ENCODE data around the gene SCYGR2. TPM values are rescaled to one million over a fixed set of nuclear protein-coding genes. Genes with fewer than 3 reads are reported as not detected.
"Not testable (repeated sequence)": the region's sequence is repeated elsewhere in the genome, so short reads cannot be mapped to it uniquely, and the experiment has no call there.

The SCYGR2 gene, protein sequence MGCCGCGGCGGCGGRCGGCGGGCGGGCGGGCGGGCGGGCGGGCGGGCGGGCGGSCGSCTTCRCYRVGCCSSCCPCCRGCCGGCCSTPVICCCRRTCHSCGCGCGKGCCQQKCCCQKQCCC
- total RNA-seq (2014; rRNA removed; shearing (Covaris generic)) (not detected in 2 replicates), total RNA-seq (2022) (not detected in 2 replicates), Bru-seq, nascent RNA (not detected), BruChase-seq, experiment 1, labeled RNA remaining after a 6-hour chase (not detected), BruChase-seq, experiment 2, labeled RNA remaining after a 2-hour chase (not detected)
- long read RNA-seq = 0 reads

DNA sequence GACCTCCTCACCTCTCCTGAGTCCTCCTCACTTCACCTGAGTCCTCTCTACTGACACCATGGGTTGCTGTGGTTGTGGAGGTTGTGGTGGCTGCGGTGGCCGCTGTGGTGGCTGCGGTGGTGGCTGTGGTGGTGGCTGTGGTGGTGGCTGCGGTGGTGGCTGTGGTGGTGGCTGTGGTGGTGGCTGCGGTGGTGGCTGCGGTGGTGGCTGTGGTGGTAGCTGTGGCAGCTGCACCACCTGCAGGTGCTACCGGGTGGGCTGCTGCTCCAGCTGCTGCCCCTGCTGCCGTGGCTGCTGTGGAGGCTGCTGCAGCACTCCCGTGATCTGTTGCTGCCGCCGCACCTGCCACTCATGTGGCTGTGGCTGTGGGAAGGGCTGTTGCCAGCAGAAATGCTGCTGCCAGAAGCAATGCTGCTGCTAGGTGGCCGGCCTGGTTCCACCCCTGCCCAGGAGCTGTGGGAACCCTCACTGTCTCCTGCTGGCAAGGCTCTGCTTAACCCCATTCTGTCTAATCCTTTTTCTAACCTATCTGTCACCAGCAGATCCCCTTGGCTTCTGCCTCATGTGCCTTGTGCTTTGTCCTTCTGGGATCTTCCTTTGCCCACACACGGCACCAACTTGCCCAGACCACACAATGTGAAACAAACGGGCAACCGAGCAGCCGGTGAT is at the start of gene SCYGR2:
SCYGR2 (plus strand) TSS at position 59 of the 669 bp plus-strand sequence; CDS start at position 59, 0 bp downstream.
- CTCF ChIA-PET (ENCODE audit: unreplicated experiment); POLR2A ChIA-PET; H3K36me3 ChIP-seq (ENCODE audit: insufficient read depth, low read length); H3K79me2 ChIP-seq (ENCODE audit: insufficient read depth, low read depth, low read length); H3K27ac ChIP-seq (ENCODE audit: low read depth, low read length, poor library complexity, severe bottlenecking); BruUV-seq (replicated peaks); DNase-seq (ENCODE audit: low spot score); H3K4me1 ChIP-seq (ENCODE audit: insufficient read depth, low read length, poor library complexity, severe bottlenecking); H3K9me3 ChIP-seq (ENCODE audit: low read length); H3K4me3 ChIP-seq (ENCODE audit: low read depth, low read length, poor library complexity, severe bottlenecking); H3K9me2 ChIP-seq (ENCODE audit: insufficient read depth, low read length); intact Hi-C loops (cut with micrococcal nuclease; ENCODE audit: unreplicated experiment); H4K20me1 ChIP-seq (ENCODE audit: insufficient read depth, low read length); H2AFZ ChIP-seq (ENCODE audit: low read length); H3K4me2 ChIP-seq (ENCODE audit: low read length): not testable (repeated sequence)

DNA sequence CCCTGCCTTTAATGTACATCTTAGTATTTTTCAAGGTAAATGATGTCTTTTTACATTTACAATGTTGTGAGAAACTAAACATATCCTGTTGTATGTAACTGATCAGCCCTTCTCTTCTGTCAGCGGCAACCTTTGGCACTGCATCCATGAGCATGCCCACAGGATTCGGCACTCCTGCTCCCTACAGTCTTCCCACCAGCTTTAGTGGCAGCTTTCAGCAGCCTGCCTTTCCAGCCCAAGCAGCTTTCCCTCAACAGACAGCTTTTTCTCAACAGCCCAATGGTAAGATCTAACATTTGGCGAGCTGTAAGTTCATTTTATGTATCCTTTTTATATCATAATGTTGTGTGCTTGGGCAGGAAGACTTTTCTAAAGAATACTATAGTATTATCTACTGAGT is 46.9 kb upstream of the SCYGR2 start:
- no peak for DNase-seq (ENCODE audit: low spot score)
- no peaks in the 10 kb centered on the region for H3K9me2 ChIP-seq (ENCODE audit: insufficient read depth, low read length)
- BruUV-seq (replicated peaks) = no TSS peak
- ChIA-PET CTCF (ENCODE audit: unreplicated experiment) (no interaction called here), POLR2A (interaction anchor here (0.6 to 0.7 kb wide), 2 partner anchors 9 to 212 kb away, joined by 4 read pairs; no protein-coding TSS in a partner anchor)
- no peaks in the 10 kb centered on the region for H3K4me1 ChIP-seq (ENCODE audit: insufficient read depth, low read length, poor library complexity, severe bottlenecking)
- no peak overlapping the region for H3K4me3 ChIP-seq (ENCODE audit: low read depth, low read length, poor library complexity, severe bottlenecking)
- H4K20me1 ChIP-seq (ENCODE audit: insufficient read depth, low read length) = no peaks in the 10 kb centered on the region
- H3K4me2 ChIP-seq (ENCODE audit: low read length) = no peak overlapping the region
- intact Hi-C loops (cut with micrococcal nuclease; ENCODE audit: unreplicated experiment) = no loop called here
- peaks cover 58% of the 10 kb centered on the region; the same call in 1 of the 2 replicates for H3K36me3 ChIP-seq (ENCODE audit: insufficient read depth, low read length)
- no peak overlapping the region for H2AFZ ChIP-seq (ENCODE audit: low read length)
- TF ChIP-seq EZH2phosphoT487 (IDR thresholded peaks at IDR 0.05; ENCODE audit: borderline replicate concordance, low read depth, low read length) = no peak
- TF ChIP-seq, protein P1, sequence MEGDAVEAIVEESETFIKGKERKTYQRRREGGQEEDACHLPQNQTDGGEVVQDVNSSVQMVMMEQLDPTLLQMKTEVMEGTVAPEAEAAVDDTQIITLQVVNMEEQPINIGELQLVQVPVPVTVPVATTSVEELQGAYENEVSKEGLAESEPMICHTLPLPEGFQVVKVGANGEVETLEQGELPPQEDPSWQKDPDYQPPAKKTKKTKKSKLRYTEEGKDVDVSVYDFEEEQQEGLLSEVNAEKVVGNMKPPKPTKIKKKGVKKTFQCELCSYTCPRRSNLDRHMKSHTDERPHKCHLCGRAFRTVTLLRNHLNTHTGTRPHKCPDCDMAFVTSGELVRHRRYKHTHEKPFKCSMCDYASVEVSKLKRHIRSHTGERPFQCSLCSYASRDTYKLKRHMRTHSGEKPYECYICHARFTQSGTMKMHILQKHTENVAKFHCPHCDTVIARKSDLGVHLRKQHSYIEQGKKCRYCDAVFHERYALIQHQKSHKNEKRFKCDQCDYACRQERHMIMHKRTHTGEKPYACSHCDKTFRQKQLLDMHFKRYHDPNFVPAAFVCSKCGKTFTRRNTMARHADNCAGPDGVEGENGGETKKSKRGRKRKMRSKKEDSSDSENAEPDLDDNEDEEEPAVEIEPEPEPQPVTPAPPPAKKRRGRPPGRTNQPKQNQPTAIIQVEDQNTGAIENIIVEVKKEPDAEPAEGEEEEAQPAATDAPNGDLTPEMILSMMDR (conservative IDR thresholded peaks at IDR 0.05; ENCODE audit: low read length) = no peak
- no peak overlapping the region for H3K27ac ChIP-seq (ENCODE audit: low read depth, low read length, poor library complexity, severe bottlenecking)
- H3K79me2 ChIP-seq (ENCODE audit: insufficient read depth, low read depth, low read length) = no peaks in the 10 kb centered on the region
- no peaks in the 10 kb centered on the region for H3K9me3 ChIP-seq (ENCODE audit: low read length)

DNA sequence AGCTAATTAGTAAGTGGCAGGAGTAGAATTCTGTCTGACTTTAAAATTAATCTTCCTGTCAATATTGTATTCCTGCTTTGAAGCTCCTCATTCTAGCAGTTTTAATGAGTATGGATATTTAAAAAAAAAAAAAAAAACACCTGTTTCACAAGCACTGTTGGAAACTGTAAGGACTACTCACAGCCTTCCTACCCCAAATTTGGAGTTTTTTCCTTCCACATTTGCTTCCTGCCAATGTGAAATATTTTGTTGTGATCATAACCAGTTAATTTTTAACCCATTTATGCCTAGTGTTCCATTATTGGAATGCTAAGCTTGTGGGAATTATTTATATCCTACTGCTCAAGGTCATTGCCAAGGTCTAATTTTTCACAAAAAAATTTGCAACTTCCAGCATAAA is 36.1 kb upstream of the SCYGR2 start:
- DNase-seq (ENCODE audit: low spot score) = no peak
- no peak overlapping the region for H3K27ac ChIP-seq (ENCODE audit: low read depth, low read length, poor library complexity, severe bottlenecking)
- intact Hi-C loops (cut with micrococcal nuclease; ENCODE audit: unreplicated experiment) = no loop called here
- no peaks in the 10 kb centered on the region for H3K9me2 ChIP-seq (ENCODE audit: insufficient read depth, low read length)
- no peaks in the 10 kb centered on the region for H3K79me2 ChIP-seq (ENCODE audit: insufficient read depth, low read depth, low read length)
- no peaks in the 10 kb centered on the region for H3K9me3 ChIP-seq (ENCODE audit: low read length)
- BruUV-seq (replicated peaks) = no TSS peak
- no peaks in the 10 kb centered on the region for H4K20me1 ChIP-seq (ENCODE audit: insufficient read depth, low read length)
- TF ChIP-seq, protein P1 (conservative IDR thresholded peaks at IDR 0.05; ENCODE audit: low read length) = no peak
- no peak for TF ChIP-seq EZH2phosphoT487 (IDR thresholded peaks at IDR 0.05; ENCODE audit: borderline replicate concordance, low read depth, low read length)
- no peak overlapping the region for H3K4me3 ChIP-seq (ENCODE audit: low read depth, low read length, poor library complexity, severe bottlenecking)
- CTCF ChIA-PET (ENCODE audit: unreplicated experiment) = interaction anchor here (0.5 kb wide), 1 partner anchor 327 kb away, joined by 3 read pairs; no protein-coding TSS in a partner anchor
- H3K4me1 ChIP-seq (ENCODE audit: insufficient read depth, low read length, poor library complexity, severe bottlenecking) = no peaks in the 10 kb centered on the region
- no peak overlapping the region for H2AFZ ChIP-seq (ENCODE audit: low read length)
- peaks cover 7% of the 10 kb centered on the region; the same call in 1 of the 2 replicates for H3K36me3 ChIP-seq (ENCODE audit: insufficient read depth, low read length)
- POLR2A ChIA-PET = interaction anchor here (0.7 to 1.0 kb wide), 2 partner anchors 9 to 465 kb away, joined by 3 read pairs; no protein-coding TSS in a partner anchor
- no peak overlapping the region for H3K4me2 ChIP-seq (ENCODE audit: low read length)

Data from OCI-LY7 (cell line).